GM23338 (cell line): ENCODE measurements around the gene SNX14. TPM values are rescaled to one million over a fixed set of nuclear protein-coding genes. Genes with fewer than 3 reads are reported as not detected.

Experiments
- ATAC-seq: fragments of 200-7000 bp; cut with Tn5 transposase; 3 replicates; pipeline ENCODE4 v1.9.1; 2020
- DNase-seq: peaks from one replicate; pipeline ENCODE4 v3.0.0-alpha.2; 2015; ENCODE audit warnings: low spot score
- H2AFZ ChIP-seq: fragments of 200-600 bp; sonication (generic); 2 replicates; pipeline ENCODE4 v1.8.0; 2016; ENCODE audit warnings: antibody characterized with exemption, mild to moderate bottlenecking, moderate library complexity
- H3F3A ChIP-seq: fragments of 200-600 bp; sonication (generic); replicated peaks from 2 replicates; pipeline ENCODE4 v1.8.0; 2017; ENCODE audit warnings: antibody characterized with exemption, mixed run types, low read depth
- H3K27ac ChIP-seq: fragments of 200-600 bp; sonication (generic); 2 replicates; pipeline ENCODE4 v1.6.1; 2016; ENCODE audit warnings: low read depth
- H3K27me3 ChIP-seq: fragments of 200-600 bp; sonication (generic); 2 replicates; pipeline ENCODE4 v1.8.0; 2016; ENCODE audit warnings: mild to moderate bottlenecking, mixed run types, moderate library complexity; ENCODE audit not compliant: insufficient read depth
- H3K36me3 ChIP-seq: fragments of 200-600 bp; sonication (generic); 2 replicates; pipeline ENCODE4 v1.8.0; 2016; ENCODE audit warnings: mild to moderate bottlenecking; ENCODE audit not compliant: insufficient read depth
- H3K4me1 ChIP-seq: fragments of 200-600 bp; sonication (generic); 2 replicates; pipeline ENCODE4 v1.8.0; 2016; ENCODE audit warnings: mild to moderate bottlenecking, moderate library complexity; ENCODE audit not compliant: insufficient read depth
- H3K4me2 ChIP-seq: fragments of 200-600 bp; sonication (generic); 2 replicates; pipeline ENCODE4 v1.7.1; 2017; ENCODE audit warnings: mixed run types
- H3K4me3 ChIP-seq: fragments of 200-600 bp; sonication (generic); 2 replicates; pipeline ENCODE4 v1.6.1; 2016; ENCODE audit warnings: mixed run types
- H3K79me2 ChIP-seq: fragments of 200-600 bp; sonication (generic); replicated peaks from 2 replicates; pipeline ENCODE4 v1.8.0; 2017; ENCODE audit warnings: mild to moderate bottlenecking; ENCODE audit not compliant: insufficient read depth
- H3K9me2 ChIP-seq: fragments of 200-600 bp; sonication (generic); 2 replicates; pipeline ENCODE4 v1.8.0; 2017; ENCODE audit not compliant: insufficient read depth
- H4K20me1 ChIP-seq: fragments of 200-600 bp; sonication (generic); replicated peaks from 2 replicates; pipeline ENCODE4 v1.8.0; 2017; ENCODE audit warnings: mild to moderate bottlenecking; ENCODE audit not compliant: insufficient read depth
- H3K27ac Mint-ChIP-seq: 2 replicates; pipeline ENCODE4 v1.8.0; 2020; ENCODE audit warnings: inconsistent platforms, mild to moderate bottlenecking, moderate library complexity, mixed read lengths
- H3K27me3 Mint-ChIP-seq: 3 replicates; pipeline ENCODE4 v1.8.0; 2022; ENCODE audit warnings: low read depth, mild to moderate bottlenecking, moderate library complexity, mixed read lengths, inconsistent platforms; ENCODE audit not compliant: insufficient read depth, poor library complexity
- H3K36me3 Mint-ChIP-seq: 3 replicates; pipeline ENCODE4 v1.8.0; 2021; ENCODE audit warnings: low read depth, mild to moderate bottlenecking, inconsistent platforms, moderate library complexity, mixed read lengths
- H3K4me1 Mint-ChIP-seq: 3 replicates; pipeline ENCODE4 v1.8.0; 2020; ENCODE audit warnings: mild to moderate bottlenecking, inconsistent platforms, mixed read lengths
- H3K4me3 Mint-ChIP-seq: 3 replicates; pipeline ENCODE4 v1.8.0; 2021; ENCODE audit warnings: moderate library complexity, mild to moderate bottlenecking, inconsistent platforms, mixed read lengths
- H3K9me3 Mint-ChIP-seq: 3 replicates; pipeline ENCODE4 v1.8.0; 2020; ENCODE audit warnings: moderate library complexity, mild to moderate bottlenecking, inconsistent platforms, mixed read lengths
- CREB1 ChIP-seq: fragments of 250-450 bp; sonication (Bioruptor Pico); IDR thresholded peaks from 2 replicates; pipeline ENCODE4 v1.5.0; 2020; ENCODE audit warnings: low read depth, mild to moderate bottlenecking, moderate library complexity
- EZH2 ChIP-seq: fragments of 200-600 bp; sonication (generic); IDR thresholded peaks from one replicate; pipeline ENCODE4 v1.8.0; 2017; ENCODE audit warnings: antibody characterized with exemption, mild to moderate bottlenecking, low read depth; ENCODE audit not compliant: unreplicated experiment
- EZH2phosphoT487 ChIP-seq: fragments of 200-600 bp; sonication (generic); IDR thresholded peaks from one replicate; pipeline ENCODE4 v1.8.1; 2018; ENCODE audit warnings: antibody characterized with exemption; ENCODE audit not compliant: unreplicated experiment
- NANOG ChIP-seq: IDR thresholded peaks from 2 replicates; pipeline ENCODE4 v1.6.1; 2016; ENCODE audit warnings: antibody characterized with exemption, borderline replicate concordance
- POLR2AphosphoS5 ChIP-seq: IDR thresholded peaks from 2 replicates; pipeline ENCODE4 v1.6.1; 2016; ENCODE audit warnings: antibody characterized with exemption, low read depth
- STAT1 ChIP-seq: IDR thresholded peaks from one replicate; pipeline ENCODE4 v1.6.1; 2016; ENCODE audit warnings: antibody characterized with exemption; ENCODE audit not compliant: unreplicated experiment
- ZNF331 ChIP-seq: fragments of 250-450 bp; sonication (Bioruptor Pico); IDR thresholded peaks from 2 replicates; pipeline ENCODE4 v1.5.0; 2020; ENCODE audit warnings: low read depth, mild to moderate bottlenecking, moderate library complexity
- polyA plus RNA-seq: library from polyadenylated mRNA; unstranded; fragments of >200 nt; fragmentation: Nextera tagmentation; extraction: Ambion mirVana; gene quantifications from 2 replicates; pipeline ENCODE4 v1.2.1, GENCODE V29; 2016
- total RNA-seq: library from RNA; depleted of rRNA; stranded (reverse); fragments of >200 nt; shearing (Covaris generic); gene quantifications from 2 replicates; pipeline ENCODE4 v1.2.3, GENCODE V29; 2014
- TF ChIP-seq, protein P1 (sequence below): IDR thresholded peaks from one replicate; pipeline ENCODE4 v1.6.1; 2018; ENCODE audit warnings: antibody characterized with exemption; ENCODE audit not compliant: unreplicated experiment
- TF ChIP-seq, protein P2 (sequence below), 2 experiments: fragments of 200-600 bp in 1 of 2; sonication (generic) in 1 of 2; conservative IDR thresholded peaks; 2 replicates each; pipeline versions ENCODE4 v1.5.1 to v1.6.1; 2016 to 2017; ENCODE audit warnings: antibody characterized with exemption in 2 of 2, low read depth in 2 of 2, mild to moderate bottlenecking in 2 of 2, moderate library complexity in 1 of 2
- TF ChIP-seq, protein P3 (sequence below): IDR thresholded peaks from 2 replicates; pipeline ENCODE4 v1.6.1; 2016; ENCODE audit warnings: antibody characterized with exemption

Gene SNX14
- total and polyA plus RNA-seq, 2 experiments from 2014 or later: 23.1 to 32.0 TPM

DNA sequence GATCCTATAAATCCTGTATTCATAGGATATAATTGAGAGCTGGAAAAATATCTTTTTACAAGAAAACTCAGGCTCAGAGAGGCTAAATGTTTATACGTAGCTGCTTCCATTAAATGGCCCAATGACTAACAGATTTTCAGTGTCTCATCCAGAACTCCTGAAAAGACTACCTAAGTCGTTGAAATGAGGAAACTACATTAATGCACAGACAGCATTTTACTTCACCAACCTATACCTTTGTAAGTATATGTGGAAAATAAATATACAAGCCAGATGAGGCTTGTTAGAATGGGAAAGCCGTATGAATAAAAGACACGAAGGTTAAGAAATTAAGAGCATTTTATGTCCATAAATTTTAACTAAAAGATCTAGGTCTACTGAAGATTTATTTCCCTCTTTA is 8.4 kb upstream of the SNX14 start:
- Histone ChIP-seq H3K27me3 (no peaks in the 10 kb centered on the region), H3K9me2 (no peaks in the 10 kb centered on the region), H3K4me1 (no peaks in the 10 kb centered on the region), H3K4me2 (no peak overlapping the region), H3K27ac (no peak overlapping the region), H2AFZ (no peak overlapping the region), H3F3A (no peaks in the 10 kb centered on the region), H3K4me3 (no peak overlapping the region), H4K20me1 (no peaks in the 10 kb centered on the region; the same call in 1 of the 2 replicates), H3K36me3 (no peaks in the 10 kb centered on the region), H3K79me2 (no peaks in the 10 kb centered on the region)
- DNase-seq (no peak), ATAC-seq (no peak)
- Mint-ChIP-seq H3K4me3 (no peak overlapping the region), H3K27me3 (peaks cover 4% of the 10 kb centered on the region), H3K4me1 (peaks cover 16% of the 10 kb centered on the region; the same call in 2 of the 3 replicates), H3K27ac (no peak overlapping the region), H3K36me3 (no peaks in the 10 kb centered on the region), H3K9me3 (no peaks in the 10 kb centered on the region)
- no peak for TF ChIP-seq ZNF331
- TF ChIP-seq EZH2phosphoT487: no peak
- no peak for TF ChIP-seq POLR2AphosphoS5
- no peak for TF ChIP-seq EZH2
- no peak for TF ChIP-seq NANOG
- no peak for TF ChIP-seq STAT1
- TF ChIP-seq, protein P1, sequence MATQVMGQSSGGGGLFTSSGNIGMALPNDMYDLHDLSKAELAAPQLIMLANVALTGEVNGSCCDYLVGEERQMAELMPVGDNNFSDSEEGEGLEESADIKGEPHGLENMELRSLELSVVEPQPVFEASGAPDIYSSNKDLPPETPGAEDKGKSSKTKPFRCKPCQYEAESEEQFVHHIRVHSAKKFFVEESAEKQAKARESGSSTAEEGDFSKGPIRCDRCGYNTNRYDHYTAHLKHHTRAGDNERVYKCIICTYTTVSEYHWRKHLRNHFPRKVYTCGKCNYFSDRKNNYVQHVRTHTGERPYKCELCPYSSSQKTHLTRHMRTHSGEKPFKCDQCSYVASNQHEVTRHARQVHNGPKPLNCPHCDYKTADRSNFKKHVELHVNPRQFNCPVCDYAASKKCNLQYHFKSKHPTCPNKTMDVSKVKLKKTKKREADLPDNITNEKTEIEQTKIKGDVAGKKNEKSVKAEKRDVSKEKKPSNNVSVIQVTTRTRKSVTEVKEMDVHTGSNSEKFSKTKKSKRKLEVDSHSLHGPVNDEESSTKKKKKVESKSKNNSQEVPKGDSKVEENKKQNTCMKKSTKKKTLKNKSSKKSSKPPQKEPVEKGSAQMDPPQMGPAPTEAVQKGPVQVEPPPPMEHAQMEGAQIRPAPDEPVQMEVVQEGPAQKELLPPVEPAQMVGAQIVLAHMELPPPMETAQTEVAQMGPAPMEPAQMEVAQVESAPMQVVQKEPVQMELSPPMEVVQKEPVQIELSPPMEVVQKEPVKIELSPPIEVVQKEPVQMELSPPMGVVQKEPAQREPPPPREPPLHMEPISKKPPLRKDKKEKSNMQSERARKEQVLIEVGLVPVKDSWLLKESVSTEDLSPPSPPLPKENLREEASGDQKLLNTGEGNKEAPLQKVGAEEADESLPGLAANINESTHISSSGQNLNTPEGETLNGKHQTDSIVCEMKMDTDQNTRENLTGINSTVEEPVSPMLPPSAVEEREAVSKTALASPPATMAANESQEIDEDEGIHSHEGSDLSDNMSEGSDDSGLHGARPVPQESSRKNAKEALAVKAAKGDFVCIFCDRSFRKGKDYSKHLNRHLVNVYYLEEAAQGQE: no peak
- TF ChIP-seq CREB1: no peak
- TF ChIP-seq, protein P2, sequence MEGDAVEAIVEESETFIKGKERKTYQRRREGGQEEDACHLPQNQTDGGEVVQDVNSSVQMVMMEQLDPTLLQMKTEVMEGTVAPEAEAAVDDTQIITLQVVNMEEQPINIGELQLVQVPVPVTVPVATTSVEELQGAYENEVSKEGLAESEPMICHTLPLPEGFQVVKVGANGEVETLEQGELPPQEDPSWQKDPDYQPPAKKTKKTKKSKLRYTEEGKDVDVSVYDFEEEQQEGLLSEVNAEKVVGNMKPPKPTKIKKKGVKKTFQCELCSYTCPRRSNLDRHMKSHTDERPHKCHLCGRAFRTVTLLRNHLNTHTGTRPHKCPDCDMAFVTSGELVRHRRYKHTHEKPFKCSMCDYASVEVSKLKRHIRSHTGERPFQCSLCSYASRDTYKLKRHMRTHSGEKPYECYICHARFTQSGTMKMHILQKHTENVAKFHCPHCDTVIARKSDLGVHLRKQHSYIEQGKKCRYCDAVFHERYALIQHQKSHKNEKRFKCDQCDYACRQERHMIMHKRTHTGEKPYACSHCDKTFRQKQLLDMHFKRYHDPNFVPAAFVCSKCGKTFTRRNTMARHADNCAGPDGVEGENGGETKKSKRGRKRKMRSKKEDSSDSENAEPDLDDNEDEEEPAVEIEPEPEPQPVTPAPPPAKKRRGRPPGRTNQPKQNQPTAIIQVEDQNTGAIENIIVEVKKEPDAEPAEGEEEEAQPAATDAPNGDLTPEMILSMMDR (conservative IDR thresholded peaks at IDR 0.05; ENCODE audit: low read depth in 2 of 2): no peak

DNA sequence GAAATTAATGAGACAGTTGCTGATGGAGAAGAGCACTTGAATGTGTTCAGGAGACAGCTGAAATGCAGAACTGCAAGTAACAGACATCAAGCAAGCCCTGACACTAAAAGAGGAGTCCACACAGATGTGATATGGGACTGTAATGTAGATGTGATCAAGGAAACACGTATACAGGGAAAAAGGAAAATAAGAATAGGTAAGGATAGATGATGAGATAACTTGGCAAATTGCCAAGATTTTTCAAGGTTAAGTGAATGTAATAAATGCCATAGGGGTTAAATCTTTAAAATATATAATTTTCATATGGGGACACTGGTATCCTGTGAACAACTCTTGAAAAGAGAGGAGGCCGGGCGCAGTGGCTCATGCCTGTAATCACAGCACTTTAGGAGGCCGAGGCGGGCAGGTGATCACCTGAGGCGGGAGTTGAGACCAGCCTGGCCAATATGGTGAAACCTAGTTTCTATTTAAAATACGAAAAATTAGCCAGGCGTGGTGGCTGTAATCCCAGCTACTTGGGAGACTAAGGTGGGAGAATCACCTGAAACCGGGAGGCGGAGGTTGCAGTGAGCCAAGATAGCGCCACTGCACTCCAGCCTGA is 7.2 kb upstream of the SNX14 start:
- TF ChIP-seq NANOG: no peak
- TF ChIP-seq, protein P3, sequence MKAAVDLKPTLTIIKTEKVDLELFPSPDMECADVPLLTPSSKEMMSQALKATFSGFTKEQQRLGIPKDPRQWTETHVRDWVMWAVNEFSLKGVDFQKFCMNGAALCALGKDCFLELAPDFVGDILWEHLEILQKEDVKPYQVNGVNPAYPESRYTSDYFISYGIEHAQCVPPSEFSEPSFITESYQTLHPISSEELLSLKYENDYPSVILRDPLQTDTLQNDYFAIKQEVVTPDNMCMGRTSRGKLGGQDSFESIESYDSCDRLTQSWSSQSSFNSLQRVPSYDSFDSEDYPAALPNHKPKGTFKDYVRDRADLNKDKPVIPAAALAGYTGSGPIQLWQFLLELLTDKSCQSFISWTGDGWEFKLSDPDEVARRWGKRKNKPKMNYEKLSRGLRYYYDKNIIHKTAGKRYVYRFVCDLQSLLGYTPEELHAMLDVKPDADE: no peak
- TF ChIP-seq, protein P1: no peak
- TF ChIP-seq CREB1: no peak
- no peak for TF ChIP-seq EZH2phosphoT487
- TF ChIP-seq STAT1: no peak
- no peak for TF ChIP-seq EZH2
- no peak overlapping the region for H3K27ac Mint-ChIP-seq
- no peaks in the 10 kb centered on the region for H3K79me2 ChIP-seq
- no peaks in the 10 kb centered on the region; the same call in 1 of the 2 replicates for H4K20me1 ChIP-seq
- no peak overlapping the region for H2AFZ ChIP-seq
- H3K36me3 Mint-ChIP-seq: no peaks in the 10 kb centered on the region
- no peak overlapping the region for H3K4me3 ChIP-seq
- no peaks in the 10 kb centered on the region for H3K9me3 Mint-ChIP-seq
- H3K4me1 ChIP-seq: no peaks in the 10 kb centered on the region
- peaks cover 11% of the 10 kb centered on the region; the same call in 2 of the 3 replicates for H3K4me1 Mint-ChIP-seq
- no peaks in the 10 kb centered on the region for H3K36me3 ChIP-seq
- peaks cover 3% of the 10 kb centered on the region; the same call in 1 of the 2 replicates for H3K27me3 ChIP-seq
- no peak overlapping the region for H3K4me2 ChIP-seq
- H3K27me3 Mint-ChIP-seq: peaks cover 4% of the 10 kb centered on the region
- DNase-seq: no peak
- no peaks in the 10 kb centered on the region for H3K9me2 ChIP-seq
- H3K27ac ChIP-seq: 0 out of 2 replicates have a peak overlapping the region, but pooled peaks have one; percentile 20
- no peak overlapping the region for H3K4me3 Mint-ChIP-seq
- no peaks in the 10 kb centered on the region for H3F3A ChIP-seq
- no peak for ATAC-seq
